ENCODE results near the gene PEPD. TPM values are rescaled to one million over a fixed set of nuclear protein-coding genes. Genes with fewer than 3 reads are reported as not detected.

PEPD gene
- total RNA-seq, 1 experiment from 2014 or later: 116 TPM

- Histone ChIP-seq H3K36me3 (ENCODE audit: control insufficient read depth, insufficient read depth, low read length) (0 out of 2 replicates have a peak, but pooled peaks cover 1% of the 10 kb centered on the region), H3K4me1 (peaks cover 4% of the 10 kb centered on the region; the same call in 1 of the 2 replicates), H3K9me3 (no peaks in the 10 kb centered on the region), H3K4me3 (ENCODE audit: low read depth, low read length) (no peak overlapping the region), H3K27me3 (replicated peaks; ENCODE audit: control insufficient read depth, insufficient read depth, low read length) (no peaks in the 10 kb centered on the region)
- Mint-ChIP-seq H3K9me3 (ENCODE audit: unreplicated experiment) (no peaks in the 10 kb centered on the region), H3K27ac (ENCODE audit: unreplicated experiment) (no peak overlapping the region), H3K27me3 (ENCODE audit: insufficient read depth, unreplicated experiment) (no peaks in the 10 kb centered on the region), H3K36me3 (ENCODE audit: insufficient read depth, unreplicated experiment) (no peaks in the 10 kb centered on the region), H3K4me1 (ENCODE audit: low read depth, unreplicated experiment) (peaks cover 5% of the 10 kb centered on the region), H3K4me3 (ENCODE audit: unreplicated experiment) (no peak overlapping the region)
- DNase-seq: no peak
- POLR2A ChIA-PET: no interaction called here
- intact Hi-C loops (cut with micrococcal nuclease; ENCODE audit: unreplicated experiment): loop anchor here (10.0 kb wide), 1 partner anchor 216 kb away; no protein-coding TSS in a partner anchor
- TF ChIP-seq, protein P1, sequence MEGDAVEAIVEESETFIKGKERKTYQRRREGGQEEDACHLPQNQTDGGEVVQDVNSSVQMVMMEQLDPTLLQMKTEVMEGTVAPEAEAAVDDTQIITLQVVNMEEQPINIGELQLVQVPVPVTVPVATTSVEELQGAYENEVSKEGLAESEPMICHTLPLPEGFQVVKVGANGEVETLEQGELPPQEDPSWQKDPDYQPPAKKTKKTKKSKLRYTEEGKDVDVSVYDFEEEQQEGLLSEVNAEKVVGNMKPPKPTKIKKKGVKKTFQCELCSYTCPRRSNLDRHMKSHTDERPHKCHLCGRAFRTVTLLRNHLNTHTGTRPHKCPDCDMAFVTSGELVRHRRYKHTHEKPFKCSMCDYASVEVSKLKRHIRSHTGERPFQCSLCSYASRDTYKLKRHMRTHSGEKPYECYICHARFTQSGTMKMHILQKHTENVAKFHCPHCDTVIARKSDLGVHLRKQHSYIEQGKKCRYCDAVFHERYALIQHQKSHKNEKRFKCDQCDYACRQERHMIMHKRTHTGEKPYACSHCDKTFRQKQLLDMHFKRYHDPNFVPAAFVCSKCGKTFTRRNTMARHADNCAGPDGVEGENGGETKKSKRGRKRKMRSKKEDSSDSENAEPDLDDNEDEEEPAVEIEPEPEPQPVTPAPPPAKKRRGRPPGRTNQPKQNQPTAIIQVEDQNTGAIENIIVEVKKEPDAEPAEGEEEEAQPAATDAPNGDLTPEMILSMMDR (IDR thresholded peaks at IDR 0.05; ENCODE audit: insufficient read depth in 1 of 2, low read depth in 1 of 2, low read length in 1 of 2, severe bottlenecking in 1 of 2, unreplicated experiment in 1 of 2): no peak
- CTCF ChIA-PET: interaction anchor here (1.1 to 1.7 kb wide), 2 partner anchors 12 to 359 kb away, joined by 3 to 6 read pairs; no protein-coding TSS in a partner anchor
- BruUV-seq (replicated peaks): no TSS peak
Measured at GRCh38 chr19:33418871-33419787, 102.5 kb downstream of the PEPD start.

- Histone ChIP-seq H3K9me3 (no peaks in the 10 kb centered on the region), H3K36me3 (ENCODE audit: control insufficient read depth, insufficient read depth, low read length) (0 out of 2 replicates have a peak, but pooled peaks cover 1% of the 10 kb centered on the region), H3K4me3 (ENCODE audit: low read depth, low read length) (no peak overlapping the region), H3K27me3 (replicated peaks; ENCODE audit: control insufficient read depth, insufficient read depth, low read length) (no peaks in the 10 kb centered on the region), H3K4me1 (peaks cover 4% of the 10 kb centered on the region; the same call in 1 of the 2 replicates)
- Mint-ChIP-seq H3K4me1 (ENCODE audit: low read depth, unreplicated experiment) (peaks cover 5% of the 10 kb centered on the region), H3K27me3 (ENCODE audit: insufficient read depth, unreplicated experiment) (no peaks in the 10 kb centered on the region), H3K36me3 (ENCODE audit: insufficient read depth, unreplicated experiment) (no peaks in the 10 kb centered on the region), H3K9me3 (ENCODE audit: unreplicated experiment) (no peaks in the 10 kb centered on the region), H3K4me3 (ENCODE audit: unreplicated experiment) (no peak overlapping the region), H3K27ac (ENCODE audit: unreplicated experiment) (no peak overlapping the region)
- TF ChIP-seq, protein P1 (IDR thresholded peaks at IDR 0.05; ENCODE audit: insufficient read depth in 1 of 2, low read depth in 1 of 2, low read length in 1 of 2, severe bottlenecking in 1 of 2, unreplicated experiment in 1 of 2): no peak
- no peak for DNase-seq
- ChIA-PET CTCF (interaction anchor here (1.1 to 1.7 kb wide), 2 partner anchors 12 to 360 kb away, joined by 3 to 6 read pairs; no protein-coding TSS in a partner anchor), POLR2A (no interaction called here)
- intact Hi-C loops (cut with micrococcal nuclease; ENCODE audit: unreplicated experiment): loop anchor here (10.0 kb wide), 1 partner anchor 216 kb away; no protein-coding TSS in a partner anchor
- no TSS peak for BruUV-seq (replicated peaks)
Measured at GRCh38 chr19:33418461-33418860, 103.1 kb downstream of the PEPD start.

DNA sequence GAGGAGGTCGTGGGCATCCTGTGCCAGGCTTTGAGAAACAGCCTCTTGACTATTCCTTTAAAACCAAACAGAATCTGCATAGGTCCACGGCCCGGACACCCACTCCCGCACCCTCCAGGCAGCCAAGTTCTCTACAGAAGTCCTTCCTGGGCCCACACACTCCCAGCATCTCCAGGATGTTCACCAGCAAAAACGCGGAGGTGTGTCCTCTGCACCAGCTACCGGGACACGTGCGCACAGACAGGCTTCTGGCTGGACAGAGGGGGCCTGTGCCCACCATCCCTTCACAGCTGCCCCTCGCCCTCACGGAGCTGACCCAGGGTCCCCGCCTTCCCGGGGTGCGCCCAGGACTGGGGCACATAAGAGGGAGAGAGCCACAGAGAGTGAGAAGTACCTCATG, 103.8 kb downstream of the PEPD start:
- TF ChIP-seq, protein P1 (IDR thresholded peaks at IDR 0.05; ENCODE audit: insufficient read depth in 1 of 2, low read depth in 1 of 2, low read length in 1 of 2, severe bottlenecking in 1 of 2, unreplicated experiment in 1 of 2): no peak
- POLR2A ChIA-PET: no interaction called here
- H3K4me3 ChIP-seq (ENCODE audit: low read depth, low read length): no peak overlapping the region
- CTCF ChIA-PET: interaction anchor here (1.7 to 2.0 kb wide), 2 partner anchors 13 to 15 kb away, joined by 6 to 9 read pairs; no protein-coding TSS in a partner anchor
- no peaks in the 10 kb centered on the region for H3K9me3 ChIP-seq
- DNase-seq: no peak
- Mint-ChIP-seq H3K27ac (ENCODE audit: unreplicated experiment) (no peak overlapping the region), H3K4me3 (ENCODE audit: unreplicated experiment) (no peak overlapping the region), H3K36me3 (ENCODE audit: insufficient read depth, unreplicated experiment) (no peaks in the 10 kb centered on the region), H3K9me3 (ENCODE audit: unreplicated experiment) (no peaks in the 10 kb centered on the region), H3K27me3 (ENCODE audit: insufficient read depth, unreplicated experiment) (no peaks in the 10 kb centered on the region), H3K4me1 (ENCODE audit: low read depth, unreplicated experiment) (peaks cover 5% of the 10 kb centered on the region)
- BruUV-seq (replicated peaks): no TSS peak
- peaks cover 4% of the 10 kb centered on the region; the same call in 1 of the 2 replicates for H3K4me1 ChIP-seq
- intact Hi-C loops (cut with micrococcal nuclease; ENCODE audit: unreplicated experiment): loop anchor here (10.0 kb wide), 1 partner anchor 217 kb away; no protein-coding TSS in a partner anchor
- no peaks in the 10 kb centered on the region for H3K27me3 ChIP-seq (replicated peaks; ENCODE audit: control insufficient read depth, insufficient read depth, low read length)
- 0 out of 2 replicates have a peak, but pooled peaks cover 1% of the 10 kb centered on the region for H3K36me3 ChIP-seq (ENCODE audit: control insufficient read depth, insufficient read depth, low read length)
